Activated CD4-positive, alpha-beta T cell treated with anti-CD3 and anti-CD28 coated beads, Interleukin-2, amount 50 U/mL, for 24 hours (primary cell): ENCODE data around the gene SEPHS2.
"Not testable (repeated sequence)": the region's sequence is repeated elsewhere in the genome, so short reads cannot be mapped to it uniquely, and the experiment has no call there.

Experiments
- DNase-seq, 2 donors: peaks; one replicate each; pipeline ENCODE4 v3.0.0-alpha.2; 2020; ENCODE audit warnings: low read depth in 1 of 2, low spot score in 1 of 2

The SEPHS2 gene, protein sequence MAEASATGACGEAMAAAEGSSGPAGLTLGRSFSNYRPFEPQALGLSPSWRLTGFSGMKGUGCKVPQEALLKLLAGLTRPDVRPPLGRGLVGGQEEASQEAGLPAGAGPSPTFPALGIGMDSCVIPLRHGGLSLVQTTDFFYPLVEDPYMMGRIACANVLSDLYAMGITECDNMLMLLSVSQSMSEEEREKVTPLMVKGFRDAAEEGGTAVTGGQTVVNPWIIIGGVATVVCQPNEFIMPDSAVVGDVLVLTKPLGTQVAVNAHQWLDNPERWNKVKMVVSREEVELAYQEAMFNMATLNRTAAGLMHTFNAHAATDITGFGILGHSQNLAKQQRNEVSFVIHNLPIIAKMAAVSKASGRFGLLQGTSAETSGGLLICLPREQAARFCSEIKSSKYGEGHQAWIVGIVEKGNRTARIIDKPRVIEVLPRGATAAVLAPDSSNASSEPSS

GRCh38 chr16:30445408-30446202 is at the start of gene SEPHS2:
Gene SEPHS2 (minus strand): TSS chr16:30445874. CDS start chr16:30445727, 147 bp downstream.
- DNase-seq, result peak; percentile 89 to 97

DNA sequence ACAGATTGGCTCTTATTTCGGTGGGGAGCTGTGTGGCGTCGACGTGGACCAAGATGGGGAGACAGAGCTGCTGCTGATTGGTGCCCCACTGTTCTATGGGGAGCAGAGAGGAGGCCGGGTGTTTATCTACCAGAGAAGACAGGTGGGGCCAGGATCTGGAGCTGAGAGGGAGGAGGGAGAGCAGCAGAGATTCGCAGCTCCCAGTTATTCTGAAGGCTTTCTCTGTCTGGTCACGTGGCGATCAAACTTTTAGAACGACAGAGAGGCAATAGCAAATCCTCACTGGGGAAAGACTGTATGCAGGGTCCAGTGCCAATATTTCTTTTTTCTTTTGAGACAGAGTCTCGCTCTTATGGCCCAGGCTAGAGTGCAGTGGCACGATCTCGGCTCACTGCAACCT is 49.0 kb upstream of the SEPHS2 start:
- DNase-seq, result no peak

GRCh38 chr16:30493941-30494488 is 48.3 kb upstream of the SEPHS2 start:
- DNase-seq, result no peak

DNA sequence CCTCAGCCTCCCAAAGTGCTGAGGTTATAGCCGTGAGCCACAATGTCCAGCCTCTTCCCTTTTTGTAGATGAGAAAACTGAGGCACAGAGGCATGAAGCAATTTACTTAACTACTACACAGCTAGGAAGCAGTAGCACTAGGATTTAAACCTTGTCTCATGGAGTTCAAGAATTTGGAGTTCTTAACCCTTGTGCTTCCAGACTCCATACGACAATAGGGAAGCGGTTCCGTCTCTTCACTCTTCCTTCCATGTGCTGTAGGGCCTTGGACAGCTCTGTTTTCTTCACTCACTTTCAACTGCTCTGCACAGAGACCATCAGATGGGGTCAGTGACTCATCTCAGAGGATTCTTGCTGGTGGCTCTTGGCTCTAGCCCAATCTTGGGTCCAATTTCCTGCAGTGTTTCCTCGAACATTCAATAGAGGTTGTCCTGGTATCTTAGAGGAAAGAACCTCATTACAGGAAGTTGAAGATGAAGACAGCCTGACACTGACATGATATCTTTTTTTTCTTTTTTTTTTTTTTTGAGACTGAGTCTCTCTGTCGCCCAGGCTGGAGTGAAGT is 46.2 kb upstream of the SEPHS2 start:
- no peak for DNase-seq

GRCh38 chr16:30491229-30491628 is 45.6 kb upstream of the SEPHS2 start:
- DNase-seq, result no peak

DNA sequence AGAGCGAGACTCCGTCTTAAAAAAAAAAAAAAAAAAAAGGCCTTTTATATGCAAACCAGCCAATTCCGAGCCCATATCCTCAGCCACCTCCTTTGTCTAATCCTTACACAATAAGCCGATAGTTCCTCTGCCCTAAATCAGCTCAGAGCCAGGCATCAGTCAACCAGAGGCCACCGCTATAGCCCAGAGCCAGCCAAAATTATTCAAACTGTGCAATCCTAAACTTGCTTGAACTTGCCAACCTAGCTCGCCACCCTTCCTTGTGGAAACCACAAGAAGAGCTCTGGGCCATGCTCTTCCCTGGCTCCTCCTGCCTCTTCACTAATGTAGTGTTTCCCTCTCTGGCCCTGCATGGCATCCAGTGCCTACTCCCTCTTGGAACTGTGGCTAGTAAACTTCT is 44.5 kb upstream of the SEPHS2 start:
- DNase-seq, result no peak

- no peak for DNase-seq
These were observed 43.3 kb upstream of the SEPHS2 start for GRCh38 chr16:30488764-30489605.

- DNase-seq, result no peak
These were observed 40.3 kb upstream of the SEPHS2 start for GRCh38 chr16:30485818-30486436.

- no peak for DNase-seq
These were observed 39.2 kb upstream of the SEPHS2 start for GRCh38 chr16:30484887-30485286.

- DNase-seq, result no peak
These were observed 36.7 kb upstream of the SEPHS2 start for GRCh38 chr16:30482366-30482765.

GRCh38 chr16:30481381-30481780 is 35.7 kb upstream of the SEPHS2 start:
- DNase-seq, result no peak

DNA sequence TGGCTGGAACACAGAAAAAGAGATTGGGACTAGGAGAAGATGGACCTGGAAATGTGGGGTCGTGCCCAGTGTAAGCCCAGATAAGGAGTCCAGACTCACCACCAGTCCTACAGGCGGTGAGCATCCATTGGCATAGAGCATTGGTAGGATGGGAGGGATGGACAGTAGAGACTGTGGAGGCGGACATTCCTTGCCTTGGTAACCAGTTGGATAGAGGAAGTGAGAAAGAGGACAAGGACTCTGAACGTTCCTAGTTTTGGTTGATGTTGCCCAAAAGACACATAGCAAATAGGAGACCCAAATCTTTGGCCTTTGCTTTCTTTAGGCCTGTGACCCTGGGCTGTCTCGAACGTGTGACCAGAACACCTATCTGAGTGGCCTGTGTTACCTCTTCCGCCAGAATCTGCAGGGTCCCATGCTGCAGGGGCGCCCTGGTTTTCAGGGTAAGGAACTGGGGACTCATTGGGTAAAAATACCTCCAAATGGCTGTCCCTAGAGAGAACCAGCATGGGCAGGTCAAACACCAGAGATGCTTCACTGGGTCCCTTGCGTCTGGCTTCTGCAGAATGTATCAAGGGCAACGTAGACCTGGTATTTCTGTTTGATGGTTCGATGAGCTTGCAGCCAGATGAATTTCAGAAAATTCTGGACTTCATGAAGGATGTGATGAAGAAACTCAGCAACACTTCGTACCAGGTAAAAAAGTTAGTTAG is 33.2 kb upstream of the SEPHS2 start:
- DNase-seq, result no peak

DNA sequence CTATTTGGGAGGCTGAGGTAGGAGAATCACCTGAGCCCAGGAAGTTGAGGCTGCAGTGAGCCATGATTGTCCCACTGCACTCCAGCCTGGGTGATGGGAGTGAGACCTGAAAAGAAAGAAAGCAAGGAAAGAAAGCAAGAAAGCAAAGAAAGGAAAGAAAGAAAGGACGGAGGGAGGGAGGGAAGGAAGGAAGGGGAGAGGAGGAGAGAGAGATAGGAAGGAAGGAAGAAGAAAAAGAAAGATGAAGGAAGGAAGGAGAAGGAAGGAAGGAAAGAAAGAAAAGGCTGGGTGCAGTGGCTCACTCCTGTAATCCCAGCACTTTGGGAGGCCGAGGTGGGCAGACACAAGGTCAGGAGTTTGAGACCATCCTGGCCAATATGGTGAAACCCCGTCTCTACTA is 32.1 kb upstream of the SEPHS2 start:
- not testable (repeated sequence) for DNase-seq

DNA sequence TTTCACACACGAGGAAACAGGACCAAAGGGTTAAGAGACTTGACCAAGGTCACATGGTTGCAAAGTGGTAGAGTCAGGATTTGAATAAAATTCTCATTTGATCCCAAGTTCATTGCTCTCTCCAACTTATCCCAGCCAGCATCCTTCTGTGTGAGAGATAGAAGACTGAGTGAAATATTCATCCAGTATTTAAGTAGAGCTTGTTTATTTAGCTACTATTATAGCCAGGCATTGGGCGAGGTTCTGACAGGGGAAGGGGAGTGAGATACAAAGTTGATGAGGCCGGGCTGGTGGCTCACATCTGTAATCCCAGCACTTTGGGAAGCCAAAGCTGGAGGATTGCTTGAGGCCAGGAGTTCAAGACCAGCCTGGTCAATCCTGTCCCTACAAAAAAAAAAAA is 31.3 kb upstream of the SEPHS2 start:
- no peak for DNase-seq

- DNase-seq, result no peak
These were observed 29.0 kb upstream of the SEPHS2 start for GRCh38 chr16:30474684-30475083.

DNA sequence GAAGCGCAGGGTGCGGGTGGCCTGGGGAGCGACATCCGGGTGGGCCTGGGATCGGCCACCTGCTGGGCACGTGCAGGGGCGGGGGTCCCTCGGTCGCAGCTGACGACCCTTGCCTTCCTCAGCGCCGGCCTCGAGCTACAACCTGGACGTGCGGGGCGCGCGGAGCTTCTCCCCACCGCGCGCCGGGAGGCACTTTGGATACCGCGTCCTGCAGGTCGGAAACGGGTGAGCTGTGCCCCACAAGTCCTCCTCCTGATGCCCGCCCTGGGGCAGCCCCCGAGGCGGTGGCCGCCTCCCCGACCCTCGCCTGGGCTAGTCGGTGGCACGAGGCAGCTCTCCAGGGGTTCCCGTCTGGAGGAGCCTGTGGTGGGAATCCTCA is 28.4 kb upstream of the SEPHS2 start:
- no peak for DNase-seq

GRCh38 chr16:30473231-30474073 is 27.8 kb upstream of the SEPHS2 start:
- peak; percentile 44 to 60 for DNase-seq

DNA sequence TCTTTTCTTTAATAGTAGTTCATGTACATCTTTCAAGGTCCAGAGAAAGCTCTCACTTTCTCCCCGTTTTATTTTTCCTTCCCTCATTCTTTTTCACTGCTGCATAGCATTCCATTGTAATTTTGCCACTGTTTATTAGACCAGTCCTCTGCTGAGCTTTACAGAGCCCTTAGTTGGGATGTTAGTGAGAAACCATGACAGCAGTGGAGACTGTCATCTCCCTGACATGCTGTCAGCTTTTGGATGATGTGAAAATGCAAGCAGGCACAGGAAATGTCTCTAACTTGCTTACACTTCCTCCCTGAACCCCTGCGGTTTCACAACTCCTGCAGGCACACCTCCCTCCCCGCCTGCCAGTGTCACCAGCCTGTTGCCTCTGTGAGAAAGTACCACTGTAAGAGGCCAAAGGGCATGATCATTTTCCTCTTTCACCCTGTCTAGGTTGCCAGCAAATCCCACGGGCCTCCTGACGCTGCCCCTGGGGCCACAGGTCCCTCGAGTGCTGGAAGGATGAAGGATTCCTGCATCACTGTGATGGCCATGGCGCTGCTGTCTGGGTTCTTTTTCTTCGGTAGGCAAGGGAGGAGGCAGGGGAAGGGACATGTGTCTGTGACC is 26.8 kb upstream of the SEPHS2 start, which contains the start of gene ITGAL:
Gene ITGAL (plus strand): TSS at position 415 of the 615 bp plus-strand sequence. CDS start 96 bp downstream, at position 511.
- DNase-seq, result peak; percentile 55 to 88
